ENCODE results near the gene ZNF384. TPM values are rescaled to one million over a fixed set of nuclear protein-coding genes. Genes with fewer than 3 reads are reported as not detected.

ZNF384 gene
- polyA plus RNA-seq, 1 donor (not counting 4 experiments of a cell fraction or from before 2014, with no cell fraction given) = 29.0 TPM

- TF ChIP-seq CTCF (optimal IDR thresholded peaks at IDR 0.05 in 1 of 3, IDR thresholded peaks at IDR 0.05 in 1 of 3, conservative IDR thresholded peaks at IDR 0.05 in 1 of 3; ENCODE audit: extremely low read depth in 1 of 3, insufficient read depth in 2 of 3, low read length in 3 of 3) (no peak), EZH2 (IDR thresholded peaks at IDR 0.05; ENCODE audit: low read length) (no peak)
- H3K9me1 ChIP-seq (ENCODE audit: control insufficient read depth, extremely low read depth, insufficient read depth, low read length) = no peaks in the 10 kb centered on the region
- H3K9me3 ChIP-seq (ENCODE audit: control insufficient read depth, low read depth, low read length) = no peaks in the 10 kb centered on the region
- peaks cover 9 to 19% of the 10 kb centered on the region in 2 experiments for H3K36me3 ChIP-seq (ENCODE audit: control insufficient read depth in 2 of 2, extremely low read depth in 1 of 2, insufficient read depth in 2 of 2, low read length in 2 of 2)
- H4K20me1 ChIP-seq (ENCODE audit: control insufficient read depth, extremely low read depth, insufficient read depth, low read length) = no peaks in the 10 kb centered on the region
- H3K4me2 ChIP-seq (ENCODE audit: control insufficient read depth, extremely low read depth, insufficient read depth, low read depth, low read length) = no peak overlapping the region
- FAIRE-seq (no peak), DNase-seq (ENCODE audit: low read depth, low spot score) (no peak)
- no peak overlapping the region for H3K27ac ChIP-seq (ENCODE audit: control insufficient read depth, insufficient read depth, low read length)
- no peaks in the 10 kb centered on the region for H3K4me1 ChIP-seq (ENCODE audit: control insufficient read depth, extremely low read depth, insufficient read depth, low read length)
- H3K4me3 ChIP-seq (ENCODE audit: control insufficient read depth in 2 of 3, extremely low read depth in 1 of 3, insufficient read depth in 2 of 3, low read depth in 1 of 3, low read length in 3 of 3) = no peak overlapping the region
- H3K9ac ChIP-seq (ENCODE audit: control insufficient read depth, extremely low read depth, insufficient read depth, low read length) = no peak overlapping the region
- dilution Hi-C loops (cut with MboI; ENCODE audit: extremely low pct_ligation_motif_present, low sequenced_read_pairs) = no loop called here
- no peaks in the 10 kb centered on the region for H3K27me3 ChIP-seq (ENCODE audit: control insufficient read depth, extremely low read depth, insufficient read depth, low read length)
- no peaks in the 10 kb centered on the region for H3K79me2 ChIP-seq (ENCODE audit: control insufficient read depth, insufficient read depth, low read length)
- no peak overlapping the region for H2AFZ ChIP-seq (ENCODE audit: control insufficient read depth, low read length)
These were observed 35.2 kb downstream of the ZNF384 start for GRCh38 chr12:6653987-6654386.

GRCh38 chr12:6653342-6653741 lies 35.8 kb downstream of the ZNF384 start:
- no peaks in the 10 kb centered on the region for H3K9me1 ChIP-seq (ENCODE audit: control insufficient read depth, extremely low read depth, insufficient read depth, low read length)
- H3K4me2 ChIP-seq (ENCODE audit: control insufficient read depth, extremely low read depth, insufficient read depth, low read depth, low read length) = no peak overlapping the region
- dilution Hi-C loops (cut with MboI; ENCODE audit: extremely low pct_ligation_motif_present, low sequenced_read_pairs) = no loop called here
- no peak for DNase-seq (ENCODE audit: low read depth, low spot score)
- no peak for TF ChIP-seq CTCF (optimal IDR thresholded peaks at IDR 0.05 in 1 of 3, IDR thresholded peaks at IDR 0.05 in 1 of 3, conservative IDR thresholded peaks at IDR 0.05 in 1 of 3; ENCODE audit: extremely low read depth in 1 of 3, insufficient read depth in 2 of 3, low read length in 3 of 3)
- TF ChIP-seq EZH2 (IDR thresholded peaks at IDR 0.05; ENCODE audit: low read length) = no peak
- H4K20me1 ChIP-seq (ENCODE audit: control insufficient read depth, extremely low read depth, insufficient read depth, low read length) = no peaks in the 10 kb centered on the region
- H3K27me3 ChIP-seq (ENCODE audit: control insufficient read depth, extremely low read depth, insufficient read depth, low read length) = no peaks in the 10 kb centered on the region
- H3K36me3 ChIP-seq (ENCODE audit: control insufficient read depth in 2 of 2, extremely low read depth in 1 of 2, insufficient read depth in 2 of 2, low read length in 2 of 2) = peaks cover 9 to 17% of the 10 kb centered on the region in 2 experiments
- FAIRE-seq = no peak
- no peaks in the 10 kb centered on the region for H3K9me3 ChIP-seq (ENCODE audit: control insufficient read depth, low read depth, low read length)
- H2AFZ ChIP-seq (ENCODE audit: control insufficient read depth, low read length) = no peak overlapping the region
- H3K9ac ChIP-seq (ENCODE audit: control insufficient read depth, extremely low read depth, insufficient read depth, low read length) = no peak overlapping the region
- H3K4me3 ChIP-seq (ENCODE audit: control insufficient read depth in 2 of 3, extremely low read depth in 1 of 3, insufficient read depth in 2 of 3, low read depth in 1 of 3, low read length in 3 of 3) = no peak overlapping the region
- no peaks in the 10 kb centered on the region for H3K79me2 ChIP-seq (ENCODE audit: control insufficient read depth, insufficient read depth, low read length)
- no peak overlapping the region for H3K27ac ChIP-seq (ENCODE audit: control insufficient read depth, insufficient read depth, low read length)
- H3K4me1 ChIP-seq (ENCODE audit: control insufficient read depth, extremely low read depth, insufficient read depth, low read length) = no peaks in the 10 kb centered on the region
